ENCODE measurements around the gene DNM3.

Gene DNM3

GRCh38 chr1:172292840-172293239 is 451.5 kb downstream of the DNM3 start:
- no peaks in the 10 kb centered on the region for H3K9me2 ChIP-seq (replicated peaks; ENCODE audit: control insufficient read depth, low read length)
- no peak overlapping the region for H3K4me3 ChIP-seq (ENCODE audit: low read length)
- no peaks in the 10 kb centered on the region for H3K79me2 ChIP-seq (ENCODE audit: control insufficient read depth, low read length)
- H3K4me2 ChIP-seq (ENCODE audit: low read length): no peak overlapping the region
- no peaks in the 10 kb centered on the region for H4K20me1 ChIP-seq (ENCODE audit: control insufficient read depth, insufficient read depth, low read depth, low read length)
- no peak for TF ChIP-seq CTCF (IDR thresholded peaks at IDR 0.05; ENCODE audit: low read depth, low read length, poor library complexity, severe bottlenecking)
- no peak for TF ChIP-seq EZH2phosphoT487 (IDR thresholded peaks at IDR 0.05; ENCODE audit: borderline replicate concordance, low read length)
- no peaks in the 10 kb centered on the region for H3F3A ChIP-seq (ENCODE audit: control insufficient read depth, insufficient read depth)
- no peaks in the 10 kb centered on the region for H3K9me3 ChIP-seq (ENCODE audit: control insufficient read depth, insufficient read depth, low read length)
- H3K4me1 ChIP-seq (ENCODE audit: control insufficient read depth, low read length): no peaks in the 10 kb centered on the region
- H3K27me3 ChIP-seq (ENCODE audit: control insufficient read depth, low read length): no peaks in the 10 kb centered on the region
- H3K36me3 ChIP-seq (ENCODE audit: control insufficient read depth, low read length): no peaks in the 10 kb centered on the region
- no peak overlapping the region for H3K27ac ChIP-seq (ENCODE audit: low read depth, low read length)

- Histone ChIP-seq H3K4me2 (ENCODE audit: low read length) (no peak overlapping the region), H3K79me2 (ENCODE audit: control insufficient read depth, low read length) (no peaks in the 10 kb centered on the region), H3K36me3 (ENCODE audit: control insufficient read depth, low read length) (no peaks in the 10 kb centered on the region), H4K20me1 (ENCODE audit: control insufficient read depth, insufficient read depth, low read depth, low read length) (no peaks in the 10 kb centered on the region), H3K4me1 (ENCODE audit: control insufficient read depth, low read length) (no peaks in the 10 kb centered on the region), H3F3A (ENCODE audit: control insufficient read depth, insufficient read depth) (no peaks in the 10 kb centered on the region), H3K9me2 (replicated peaks; ENCODE audit: control insufficient read depth, low read length) (no peaks in the 10 kb centered on the region), H3K27ac (ENCODE audit: low read depth, low read length) (no peak overlapping the region), H3K4me3 (ENCODE audit: low read length) (no peak overlapping the region), H3K27me3 (ENCODE audit: control insufficient read depth, low read length) (no peaks in the 10 kb centered on the region), H3K9me3 (ENCODE audit: control insufficient read depth, insufficient read depth, low read length) (no peaks in the 10 kb centered on the region)
- TF ChIP-seq CTCF (IDR thresholded peaks at IDR 0.05; ENCODE audit: low read depth, low read length, poor library complexity, severe bottlenecking) (no peak), EZH2phosphoT487 (IDR thresholded peaks at IDR 0.05; ENCODE audit: borderline replicate concordance, low read length) (no peak)
These were observed 452.1 kb downstream of the DNM3 start for GRCh38 chr1:172293429-172293828.

GRCh38 chr1:172298141-172298540 is 456.8 kb downstream of the DNM3 start:
- H3K4me1 ChIP-seq (ENCODE audit: control insufficient read depth, low read length): no peaks in the 10 kb centered on the region
- no peak for TF ChIP-seq EZH2phosphoT487 (IDR thresholded peaks at IDR 0.05; ENCODE audit: borderline replicate concordance, low read length)
- TF ChIP-seq CTCF (IDR thresholded peaks at IDR 0.05; ENCODE audit: low read depth, low read length, poor library complexity, severe bottlenecking): no peak

GRCh38 chr1:172298911-172299310 is 457.6 kb downstream of the DNM3 start:
- Histone ChIP-seq H3K4me1 (ENCODE audit: control insufficient read depth, low read length) (no peaks in the 10 kb centered on the region), H3K4me2 (ENCODE audit: low read length) (no peak overlapping the region), H3K9me3 (ENCODE audit: control insufficient read depth, insufficient read depth, low read length) (no peaks in the 10 kb centered on the region), H3K4me3 (ENCODE audit: low read length) (no peak overlapping the region), H3K27ac (ENCODE audit: low read depth, low read length) (no peak overlapping the region), H3K79me2 (ENCODE audit: control insufficient read depth, low read length) (no peaks in the 10 kb centered on the region), H3K27me3 (ENCODE audit: control insufficient read depth, low read length) (no peaks in the 10 kb centered on the region), H3K9me2 (replicated peaks; ENCODE audit: control insufficient read depth, low read length) (no peaks in the 10 kb centered on the region), H3K36me3 (ENCODE audit: control insufficient read depth, low read length) (no peaks in the 10 kb centered on the region), H4K20me1 (ENCODE audit: control insufficient read depth, insufficient read depth, low read depth, low read length) (no peaks in the 10 kb centered on the region), H3F3A (ENCODE audit: control insufficient read depth, insufficient read depth) (no peaks in the 10 kb centered on the region)
- no peak for TF ChIP-seq EZH2phosphoT487 (IDR thresholded peaks at IDR 0.05; ENCODE audit: borderline replicate concordance, low read length)
- TF ChIP-seq CTCF (IDR thresholded peaks at IDR 0.05; ENCODE audit: low read depth, low read length, poor library complexity, severe bottlenecking): no peak

More at GRCh38 chr1:172298141-172298540, 456.8 kb downstream of the DNM3 start:
- no peaks in the 10 kb centered on the region for H3K36me3 ChIP-seq (ENCODE audit: control insufficient read depth, low read length)
- no peaks in the 10 kb centered on the region for H3K9me2 ChIP-seq (replicated peaks; ENCODE audit: control insufficient read depth, low read length)
- H3K27me3 ChIP-seq (ENCODE audit: control insufficient read depth, low read length): no peaks in the 10 kb centered on the region
- H4K20me1 ChIP-seq (ENCODE audit: control insufficient read depth, insufficient read depth, low read depth, low read length): no peaks in the 10 kb centered on the region
- no peak overlapping the region for H3K4me2 ChIP-seq (ENCODE audit: low read length)
- no peaks in the 10 kb centered on the region for H3F3A ChIP-seq (ENCODE audit: control insufficient read depth, insufficient read depth)
- no peak overlapping the region for H3K27ac ChIP-seq (ENCODE audit: low read depth, low read length)
- no peaks in the 10 kb centered on the region for H3K9me3 ChIP-seq (ENCODE audit: control insufficient read depth, insufficient read depth, low read length)
- H3K79me2 ChIP-seq (ENCODE audit: control insufficient read depth, low read length): no peaks in the 10 kb centered on the region
- no peak overlapping the region for H3K4me3 ChIP-seq (ENCODE audit: low read length)

Measured in DOHH2 (cell line).